GM12891 (cell line): ENCODE measurements around the gene POU2F3.
"Not testable (repeated sequence)": the region's sequence is repeated elsewhere in the genome, so short reads cannot be mapped to it uniquely, and the experiment has no call there.

Source experiments
- DNase-seq: peaks from one replicate; pipeline ENCODE4 v3.0.0; 2011; ENCODE audit warnings: low spot score; ENCODE audit not compliant: insufficient read length
- FAIRE-seq: peaks from 2 replicates; lab custom pipeline; 2011; peaks lifted over from hg19 to GRCh38; lab: Jason Lieb, UNC
- PAX5 ChIP-seq: IDR thresholded peaks from 2 replicates; pipeline ENCODE4 v1.6.1; 2011; ENCODE audit warnings: low read length, moderate library complexity, mild to moderate bottlenecking; ENCODE audit not compliant: insufficient read depth, severe bottlenecking
- POLR2A ChIP-seq: IDR thresholded peaks from 2 replicates; pipeline ENCODE4 v1.6.1; 2011; ENCODE audit warnings: low read depth, low read length, control low read depth
- POLR2AphosphoS5 ChIP-seq: IDR thresholded peaks from 2 replicates; pipeline ENCODE4 v1.6.1; 2011; ENCODE audit warnings: low read depth, low read length, control low read depth
- POU2F2 ChIP-seq: IDR thresholded peaks from 2 replicates; pipeline ENCODE4 v1.6.1; 2011; ENCODE audit warnings: low read depth, mild to moderate bottlenecking, control low read depth, low read length, moderate library complexity
- SPI1 ChIP-seq: IDR thresholded peaks from 2 replicates; pipeline ENCODE4 v1.6.1; 2011; ENCODE audit warnings: low read depth, low read length, control low read depth
- TAF1 ChIP-seq: IDR thresholded peaks from 2 replicates; pipeline ENCODE4 v1.6.1; 2011; ENCODE audit warnings: low read depth, low read length, control low read depth

The POU2F3 gene

GRCh38 chr11:120248551-120249278 is 8.8 kb downstream of the POU2F3 start:
- FAIRE-seq (peak; percentile 76), DNase-seq (no peak)
- no peak for TF ChIP-seq POLR2AphosphoS5
- TF ChIP-seq PAX5 = no peak
- no peak for TF ChIP-seq POU2F2
- no peak for TF ChIP-seq SPI1
- no peak for TF ChIP-seq TAF1

DNA sequence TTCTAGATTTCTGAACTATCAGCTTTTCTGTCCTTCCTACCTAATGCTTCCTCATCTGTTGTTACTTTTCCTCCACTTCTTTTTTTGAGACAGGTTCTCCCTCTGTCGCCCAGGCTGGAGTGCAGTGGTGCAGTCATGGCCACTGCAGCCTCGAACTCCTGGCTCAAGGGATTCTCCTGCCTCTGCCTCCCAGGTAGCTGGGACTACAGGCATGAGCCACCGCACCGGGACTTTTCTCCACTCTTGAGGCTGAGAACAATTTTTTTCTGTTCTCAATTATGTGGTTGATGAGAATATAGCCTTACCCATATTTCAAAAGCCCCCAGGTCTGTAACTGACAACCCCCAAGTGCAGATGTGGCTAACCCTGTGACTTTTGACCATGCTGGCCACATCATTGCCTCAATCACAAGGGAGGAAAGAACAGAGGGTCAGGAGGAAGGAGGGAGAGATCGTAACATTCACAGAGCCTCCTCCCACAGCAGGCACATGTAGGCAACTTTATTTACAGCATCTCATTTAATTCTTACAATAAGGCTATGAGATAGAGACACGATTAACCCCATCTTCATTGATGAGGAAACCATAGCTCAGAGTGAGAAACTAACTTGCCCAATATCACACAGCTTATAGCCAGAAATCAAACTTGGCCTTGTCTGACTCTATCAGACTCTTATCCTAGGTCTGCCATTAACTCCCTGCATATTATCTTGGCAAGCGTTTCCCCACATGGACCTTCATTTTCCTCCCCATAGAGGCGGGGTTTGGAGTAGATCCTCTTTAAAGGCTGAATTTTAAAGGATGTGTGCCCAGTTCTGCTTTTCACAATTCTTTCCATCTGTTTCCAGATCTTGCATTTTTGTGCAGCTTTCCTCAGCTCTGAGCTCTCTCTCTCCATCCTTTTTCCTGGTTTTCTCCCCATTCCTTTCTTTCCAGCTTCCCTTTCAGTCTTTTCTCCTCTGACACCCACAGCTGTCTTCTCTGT is 9.6 kb downstream of the POU2F3 start:
- DNase-seq (no peak), FAIRE-seq (no peak)
- TF ChIP-seq SPI1 (peak; percentile 38; the same call in 1 of the 2 replicates), PAX5 (no peak), POU2F2 (no peak), TAF1 (no peak)

GRCh38 chr11:120253377-120253776 is 13.4 kb downstream of the POU2F3 start:
- DNase-seq, FAIRE-seq: not testable (repeated sequence)

DNA sequence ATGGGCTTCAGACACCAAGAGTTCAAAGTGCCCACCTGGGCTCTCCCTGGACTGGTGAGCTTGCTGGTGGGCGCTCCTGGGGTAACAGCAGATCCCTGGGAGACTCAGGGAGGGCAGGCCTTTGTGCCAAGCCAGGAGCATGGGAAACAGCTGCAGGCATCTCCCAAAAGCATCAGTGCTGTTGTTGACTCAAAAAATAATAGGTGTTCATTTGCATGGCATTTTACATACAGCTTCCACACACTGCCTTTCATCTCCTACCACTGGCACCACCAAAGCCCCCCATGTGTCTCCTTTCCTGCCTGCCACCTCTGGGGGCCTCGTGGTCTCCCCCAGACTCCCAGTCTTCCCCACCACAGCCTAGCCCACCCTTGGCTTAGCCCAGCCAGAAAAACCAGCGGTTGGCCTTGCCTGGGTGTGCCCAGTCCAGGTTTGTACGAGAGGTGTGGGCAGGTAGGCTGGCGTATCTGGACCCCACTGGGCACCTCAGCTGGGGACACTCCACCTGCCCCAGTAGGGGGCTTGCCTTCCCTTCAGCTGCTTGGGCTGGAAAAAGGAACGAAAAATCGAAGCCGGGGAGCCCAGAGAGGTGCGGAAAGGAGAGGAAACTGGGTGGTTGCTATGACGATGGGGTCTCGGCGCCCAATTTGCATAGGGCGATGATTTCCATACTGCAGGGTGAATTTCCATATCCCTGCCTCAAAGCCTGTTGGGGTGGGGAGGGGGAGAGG is 15.0 kb downstream of the POU2F3 start:
- FAIRE-seq (peak; percentile 51), DNase-seq (peak; percentile 43)
- TF ChIP-seq POU2F2 (peak; percentile 90; the same call in 1 of the 2 replicates), PAX5 (no peak), TAF1 (no peak), POLR2AphosphoS5 (no peak), SPI1 (no peak), POLR2A (no peak)

- DNase-seq (no peak), FAIRE-seq (no peak)
- TF ChIP-seq PAX5 = no peak
- TF ChIP-seq POLR2A = no peak
- no peak for TF ChIP-seq TAF1
Observed at GRCh38 chr11:120255519-120255866, 15.6 kb downstream of the POU2F3 start.

DNA sequence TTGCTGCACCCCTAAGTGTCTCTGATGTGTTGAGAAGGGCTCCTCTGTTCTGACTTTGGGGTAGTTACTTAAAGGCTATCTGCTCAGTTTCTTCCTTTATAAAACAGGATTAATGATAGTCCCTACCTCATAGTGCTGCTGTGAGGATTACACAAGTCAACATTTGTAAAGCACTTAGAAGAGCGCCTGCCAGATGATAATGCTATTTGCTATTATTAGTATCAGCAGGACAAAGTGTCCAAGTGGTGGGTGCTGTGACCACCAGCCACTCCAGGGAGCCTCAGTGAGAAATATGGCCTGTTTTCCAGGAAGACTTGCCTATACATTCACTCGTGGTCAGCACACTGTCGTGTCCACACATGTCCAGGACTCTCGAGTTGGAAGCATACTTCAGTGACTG is 16.2 kb downstream of the POU2F3 start:
- FAIRE-seq (no peak), DNase-seq (no peak)
- TF ChIP-seq POLR2AphosphoS5 (no peak), POLR2A (no peak), PAX5 (no peak), SPI1 (no peak), TAF1 (no peak), POU2F2 (no peak)

DNA sequence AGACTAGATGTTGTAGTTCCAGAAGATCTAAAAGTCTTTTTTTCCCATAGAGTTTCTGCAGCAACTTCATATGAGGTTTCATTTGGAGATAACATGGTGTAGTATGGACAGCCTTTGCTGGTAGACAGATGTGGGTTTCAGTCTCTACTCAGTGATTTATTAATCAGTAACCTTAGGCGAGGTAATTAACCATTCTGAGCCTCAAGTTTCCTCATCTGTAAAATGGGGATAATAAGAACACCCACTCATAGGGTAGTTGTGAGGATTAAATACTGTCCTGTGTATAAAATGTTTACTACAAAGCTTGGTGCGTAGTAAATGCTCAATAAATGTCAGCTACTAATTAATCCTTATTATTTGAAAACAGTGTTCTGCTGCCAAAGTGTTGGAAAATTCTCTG is 16.8 kb downstream of the POU2F3 start:
- FAIRE-seq = no peak
- no peak for TF ChIP-seq POU2F2
- TF ChIP-seq POLR2A = no peak
- TF ChIP-seq POLR2AphosphoS5 = no peak
- no peak for TF ChIP-seq SPI1
- TF ChIP-seq PAX5 = no peak
- TF ChIP-seq TAF1 = no peak

GRCh38 chr11:120257346-120257745 is 17.4 kb downstream of the POU2F3 start:
- TF ChIP-seq POLR2AphosphoS5 (no peak), POLR2A (no peak), SPI1 (no peak), POU2F2 (no peak), PAX5 (no peak)
- DNase-seq (no peak), FAIRE-seq (no peak)

More for the DNA sequence above, 16.8 kb downstream of the POU2F3 start:
- no peak for DNase-seq

DNA sequence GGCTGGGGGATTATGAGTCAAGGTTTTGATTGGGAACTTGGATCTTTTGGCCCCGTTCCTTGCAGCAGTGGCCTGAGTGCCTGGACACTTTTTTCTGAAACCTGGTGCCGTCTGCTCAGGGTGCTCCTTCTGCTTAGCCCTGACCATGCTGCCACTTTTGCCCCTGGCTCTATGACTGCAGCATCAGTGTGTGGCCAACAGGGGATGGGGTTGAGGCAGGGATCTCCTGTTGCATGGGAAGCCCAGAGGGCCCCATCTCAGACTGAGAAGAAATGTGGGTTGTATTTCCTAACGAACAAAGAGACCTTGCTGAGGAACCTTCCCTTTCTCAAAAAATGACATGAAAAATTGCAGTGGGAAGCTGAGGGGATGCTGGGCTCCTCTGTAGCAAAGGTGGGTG is 18.7 kb downstream of the POU2F3 start:
- no peak for TF ChIP-seq POLR2AphosphoS5
- no peak for TF ChIP-seq POU2F2
- no peak for TF ChIP-seq POLR2A
- no peak for TF ChIP-seq TAF1
- TF ChIP-seq PAX5 = no peak
- no peak for TF ChIP-seq SPI1
- FAIRE-seq = no peak
- no peak for DNase-seq

DNA sequence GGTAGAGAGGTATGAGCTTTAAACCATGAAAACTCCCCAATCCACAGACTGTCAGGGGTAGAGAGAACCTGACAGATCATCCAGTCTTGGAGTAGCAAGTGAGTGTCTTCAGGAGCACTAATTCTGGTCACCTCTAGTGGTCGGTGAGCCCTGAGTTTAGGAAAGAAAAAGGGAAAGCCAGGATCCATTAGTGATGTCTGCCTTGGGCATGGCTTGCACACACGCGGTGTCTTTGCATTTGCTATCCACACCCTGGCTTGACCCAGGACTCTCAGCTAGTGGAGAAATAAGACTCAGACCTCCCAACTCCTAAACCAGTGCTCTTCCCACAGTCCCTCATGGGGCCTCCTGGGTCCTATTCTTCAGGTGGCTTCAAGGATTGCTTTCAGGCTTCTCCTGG is 19.3 kb downstream of the POU2F3 start:
- DNase-seq (no peak), FAIRE-seq (no peak)
- no peak for TF ChIP-seq TAF1
- TF ChIP-seq POU2F2 = no peak
- no peak for TF ChIP-seq POLR2A
- no peak for TF ChIP-seq POLR2AphosphoS5
- no peak for TF ChIP-seq PAX5
- no peak for TF ChIP-seq SPI1
